ENCODE results near the gene UPF1. TPM values are rescaled to one million over a fixed set of nuclear protein-coding genes. Genes with fewer than 3 reads are reported as not detected.

Gene UPF1
- total RNA-seq, 1 donor from 2014 or later, result 106 TPM

Other genes with a start within 250 kb of the UPF1 start
- 30.2 and 62.2 TPM in 2 replicates for gene REX1BD, start 243.2 kb upstream of the UPF1 start, total RNA-seq
- gene CRLF1, start 225.2 kb upstream of the UPF1 start, total RNA-seq, result 0.30 TPM in 1 of 2 replicates, not detected in the other
- 0.40 TPM in 1 of 2 replicates, not detected in the other for gene TMEM59L, start 219.1 kb upstream of the UPF1 start, total RNA-seq
- gene KLHL26, start 194.9 kb upstream of the UPF1 start, total RNA-seq, result 2.3 and 13.9 TPM in 2 replicates
- 0.17 and 3.2 TPM in 2 replicates for gene CRTC1, start 148.3 kb upstream of the UPF1 start, total RNA-seq
- gene COMP, start 40.7 kb upstream of the UPF1 start, total RNA-seq, result 0.15 TPM in 1 of 2 replicates, not detected in the other
- gene CERS1, start 64.2 kb downstream of the UPF1 start, total RNA-seq, result 0.40 and 1.0 TPM in 2 replicates
- gene COPE, start 87.4 kb downstream of the UPF1 start, total RNA-seq, result 148 and 224 TPM in 2 replicates
- gene DDX49, start 87.8 kb downstream of the UPF1 start, total RNA-seq, result 45.0 and 58.3 TPM in 2 replicates
- gene HOMER3, start 109.3 kb downstream of the UPF1 start, total RNA-seq, result 83.2 and 93.7 TPM in 2 replicates
- 20.3 and 59.9 TPM in 2 replicates for gene SUGP2, start 201.6 kb downstream of the UPF1 start, total RNA-seq
- 41.5 and 62.3 TPM in 2 replicates for gene ARMC6, start 201.6 kb downstream of the UPF1 start, total RNA-seq
- gene SLC25A42, start 232.0 kb downstream of the UPF1 start, total RNA-seq, result 1.2 and 4.5 TPM in 2 replicates